ENCODE results near the gene LETMD1. TPM values are rescaled to one million over a fixed set of nuclear protein-coding genes. Genes with fewer than 3 reads are reported as not detected.
A peak's percentile ranks its signal among the peaks of the same experiment; 100 is the strongest.
"Not testable (repeated sequence)": the region's sequence is repeated elsewhere in the genome, so short reads cannot be mapped to it uniquely, and the experiment has no call there.

The LETMD1 gene
- total RNA-seq, 2 experiments from 2014 or later: 51.8 to 54.1 TPM

DNA sequence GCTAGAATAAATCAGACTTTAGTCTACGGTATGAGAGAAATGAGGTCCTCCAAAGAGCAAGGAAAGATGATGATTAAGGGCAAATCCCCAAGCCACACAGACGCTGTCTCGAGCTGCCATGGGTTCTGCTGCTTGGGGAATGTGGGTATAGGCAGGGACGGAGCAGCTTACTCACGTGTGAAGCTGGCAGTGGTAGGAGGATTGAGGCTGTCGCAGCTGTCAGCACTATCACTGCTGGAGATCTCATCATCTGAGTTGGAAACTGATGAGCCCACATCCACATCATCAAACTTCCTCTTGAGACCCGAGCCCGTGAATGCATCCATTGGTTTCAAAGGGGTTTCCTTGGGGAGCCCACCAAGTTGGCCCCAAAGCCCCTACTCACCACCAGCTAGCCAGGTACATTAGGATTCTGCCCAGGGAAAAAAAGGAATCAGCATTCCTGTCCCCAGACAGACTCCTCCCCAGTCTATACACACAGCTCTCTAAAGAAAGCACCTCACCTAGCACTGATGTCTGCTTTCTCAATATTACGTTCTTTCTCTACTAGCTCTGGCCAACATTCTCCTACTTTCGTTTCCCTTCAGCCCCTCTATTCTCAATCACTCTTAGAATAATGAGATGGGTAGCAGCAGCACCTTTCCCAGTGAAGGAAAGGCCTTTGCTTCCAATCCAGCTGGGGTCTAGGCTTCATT is 28.3 kb downstream of the LETMD1 start:
- no peaks in the 10 kb centered on the region for H3K27me3 ChIP-seq (ENCODE audit: control insufficient read depth in 1 of 2, insufficient read depth in 2 of 2, low read length in 2 of 2)
- Mint-ChIP-seq H3K4me1 (ENCODE audit: low read depth) (peaks cover 42% of the 10 kb centered on the region), H3K27me3 (no peaks in the 10 kb centered on the region), H3K4me3 (no peak overlapping the region), H3K9me3 (no peaks in the 10 kb centered on the region), H3K27ac (peak overlapping the region; percentile 78), H3K36me3 (ENCODE audit: low read depth) (peaks cover 49% of the 10 kb centered on the region)
- no peak overlapping the region for H3K4me3 ChIP-seq (ENCODE audit: low read length)
- H3K9me3 ChIP-seq (ENCODE audit: control insufficient read depth in 1 of 2, insufficient read depth in 1 of 2, low read length in 2 of 2): no peaks in the 10 kb centered on the region
- peaks cover 10% of the 10 kb centered on the region for H3K4me1 ChIP-seq (ENCODE audit: insufficient read depth, low read length)
- ChIA-PET CTCF (interaction anchor here (0.8 kb wide), 1 partner anchor 312 kb away, joined by 4 read pairs; no protein-coding TSS in a partner anchor), POLR2A (interaction anchor here (0.6 to 1.1 kb wide), 3 partner anchors 149 to 745 kb away, joined by 3 read pairs; no protein-coding TSS in a partner anchor)
- TF ChIP-seq, protein P1, sequence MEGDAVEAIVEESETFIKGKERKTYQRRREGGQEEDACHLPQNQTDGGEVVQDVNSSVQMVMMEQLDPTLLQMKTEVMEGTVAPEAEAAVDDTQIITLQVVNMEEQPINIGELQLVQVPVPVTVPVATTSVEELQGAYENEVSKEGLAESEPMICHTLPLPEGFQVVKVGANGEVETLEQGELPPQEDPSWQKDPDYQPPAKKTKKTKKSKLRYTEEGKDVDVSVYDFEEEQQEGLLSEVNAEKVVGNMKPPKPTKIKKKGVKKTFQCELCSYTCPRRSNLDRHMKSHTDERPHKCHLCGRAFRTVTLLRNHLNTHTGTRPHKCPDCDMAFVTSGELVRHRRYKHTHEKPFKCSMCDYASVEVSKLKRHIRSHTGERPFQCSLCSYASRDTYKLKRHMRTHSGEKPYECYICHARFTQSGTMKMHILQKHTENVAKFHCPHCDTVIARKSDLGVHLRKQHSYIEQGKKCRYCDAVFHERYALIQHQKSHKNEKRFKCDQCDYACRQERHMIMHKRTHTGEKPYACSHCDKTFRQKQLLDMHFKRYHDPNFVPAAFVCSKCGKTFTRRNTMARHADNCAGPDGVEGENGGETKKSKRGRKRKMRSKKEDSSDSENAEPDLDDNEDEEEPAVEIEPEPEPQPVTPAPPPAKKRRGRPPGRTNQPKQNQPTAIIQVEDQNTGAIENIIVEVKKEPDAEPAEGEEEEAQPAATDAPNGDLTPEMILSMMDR (IDR thresholded peaks at IDR 0.05): no peak
- DNase-seq: no peak
- H3K36me3 ChIP-seq (ENCODE audit: insufficient read depth, low read length): peaks cover 22% of the 10 kb centered on the region
- intact Hi-C loops (cut with DNase I, micrococcal nuclease): no loop called here
- H3K27ac ChIP-seq (ENCODE audit: low read depth in 1 of 2, low read length in 2 of 2): no peak overlapping the region
- peak; percentile 66 for ATAC-seq (ENCODE audit: poor library complexity)

DNA sequence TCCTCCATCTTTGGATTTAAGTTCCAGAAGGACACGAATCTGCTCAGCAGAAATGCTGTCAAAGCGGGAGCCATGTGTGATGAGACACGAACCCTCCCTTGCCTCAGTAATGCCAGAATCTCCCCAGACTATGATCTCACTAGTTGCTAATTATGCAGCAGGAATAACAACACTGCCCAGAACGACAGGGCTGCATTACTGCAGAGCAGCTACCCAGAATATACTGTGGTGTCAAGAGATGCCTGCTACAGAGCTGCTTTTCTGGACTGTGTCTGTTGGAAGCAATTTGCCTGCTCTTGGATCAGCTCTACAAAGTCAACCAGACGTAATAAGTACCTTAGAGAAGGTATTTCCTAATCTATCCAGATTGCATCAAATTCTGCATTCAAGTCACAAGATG is 29.8 kb downstream of the LETMD1 start:
- H3K27me3 Mint-ChIP-seq: no peaks in the 10 kb centered on the region
- TF ChIP-seq, protein P1 (IDR thresholded peaks at IDR 0.05): no peak
- Histone ChIP-seq H3K27ac (ENCODE audit: low read depth in 1 of 2, low read length in 2 of 2) (no peak overlapping the region), H3K27me3 (ENCODE audit: control insufficient read depth in 1 of 2, insufficient read depth in 2 of 2, low read length in 2 of 2) (no peaks in the 10 kb centered on the region), H3K9me3 (ENCODE audit: control insufficient read depth in 1 of 2, insufficient read depth in 1 of 2, low read length in 2 of 2) (no peaks in the 10 kb centered on the region), H3K4me3 (ENCODE audit: low read length) (no peak overlapping the region), H3K36me3 (ENCODE audit: insufficient read depth, low read length) (peaks cover 7% of the 10 kb centered on the region), H3K4me1 (ENCODE audit: insufficient read depth, low read length) (peaks cover 22% of the 10 kb centered on the region)
- intact Hi-C loops (cut with DNase I, micrococcal nuclease): no loop called here
- DNase-seq (no peak), ATAC-seq (ENCODE audit: poor library complexity) (no peak)
- ChIA-PET CTCF (no interaction called here), POLR2A (no interaction called here)
- H3K9me3 Mint-ChIP-seq: no peaks in the 10 kb centered on the region
- peaks cover 45% of the 10 kb centered on the region for H3K36me3 Mint-ChIP-seq (ENCODE audit: low read depth)
- H3K4me1 Mint-ChIP-seq (ENCODE audit: low read depth): peaks cover 57% of the 10 kb centered on the region
- H3K4me3 Mint-ChIP-seq: no peak overlapping the region
- H3K27ac Mint-ChIP-seq: no peak overlapping the region

DNA sequence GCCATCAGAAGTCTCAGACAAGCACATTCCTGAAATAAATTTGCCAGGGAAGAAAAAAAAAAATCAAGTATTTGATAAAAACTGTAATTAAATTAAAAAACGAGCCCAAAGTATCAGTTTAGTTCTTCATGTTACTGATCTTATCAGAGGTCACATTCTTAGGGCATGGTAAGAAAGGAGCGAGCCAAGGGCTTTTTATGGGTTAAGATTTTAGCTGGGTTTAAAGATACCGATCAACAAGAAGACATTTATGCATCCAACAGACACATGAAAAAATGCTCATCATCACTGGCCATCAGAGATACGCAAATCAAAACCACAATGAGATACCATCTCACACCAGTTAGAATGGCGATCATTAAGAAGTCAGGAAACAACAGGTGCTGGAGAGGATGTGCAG is 30.2 kb downstream of the LETMD1 start:
- Mint-ChIP-seq H3K4me1 (ENCODE audit: low read depth) (peaks cover 59% of the 10 kb centered on the region), H3K36me3 (ENCODE audit: low read depth) (peaks cover 41% of the 10 kb centered on the region)
- H3K9me3 Mint-ChIP-seq; H3K4me3 ChIP-seq (ENCODE audit: low read length); H3K4me3 Mint-ChIP-seq; H3K9me3 ChIP-seq (ENCODE audit: control insufficient read depth in 1 of 2, insufficient read depth in 1 of 2, low read length in 2 of 2); ATAC-seq (ENCODE audit: poor library complexity); H3K36me3 ChIP-seq (ENCODE audit: insufficient read depth, low read length); H3K27me3 ChIP-seq (ENCODE audit: control insufficient read depth in 1 of 2, insufficient read depth in 2 of 2, low read length in 2 of 2); H3K27me3 Mint-ChIP-seq; intact Hi-C loops (cut with DNase I, micrococcal nuclease); H3K27ac ChIP-seq (ENCODE audit: low read depth in 1 of 2, low read length in 2 of 2); CTCF ChIA-PET; POLR2A ChIA-PET; DNase-seq; H3K27ac Mint-ChIP-seq: not testable (repeated sequence)
- H3K4me1 ChIP-seq (ENCODE audit: insufficient read depth, low read length): peaks cover 24% of the 10 kb centered on the region

DNA sequence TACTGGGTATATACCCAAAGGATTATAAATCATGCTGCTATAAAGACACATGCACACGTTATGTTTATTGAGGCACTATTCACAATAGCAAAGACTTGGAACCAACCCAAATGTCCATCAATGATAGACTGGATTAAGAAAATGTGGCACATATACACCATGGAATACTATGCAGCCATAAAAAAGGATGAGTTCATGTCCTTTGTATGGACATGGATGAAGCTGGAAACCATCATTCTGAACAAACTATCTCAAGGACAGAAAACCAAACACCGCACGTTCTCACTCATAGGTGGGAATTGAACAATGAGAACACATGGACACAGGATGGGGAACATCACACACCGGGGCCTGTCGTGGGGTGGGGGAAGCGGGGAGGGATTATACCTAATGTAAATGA is 30.7 kb downstream of the LETMD1 start:
- H3K27ac ChIP-seq (ENCODE audit: low read depth in 1 of 2, low read length in 2 of 2); POLR2A ChIA-PET; H3K27me3 Mint-ChIP-seq; ATAC-seq (ENCODE audit: poor library complexity); H3K27me3 ChIP-seq (ENCODE audit: control insufficient read depth in 1 of 2, insufficient read depth in 2 of 2, low read length in 2 of 2); CTCF ChIA-PET; H3K36me3 ChIP-seq (ENCODE audit: insufficient read depth, low read length); H3K9me3 ChIP-seq (ENCODE audit: control insufficient read depth in 1 of 2, insufficient read depth in 1 of 2, low read length in 2 of 2); intact Hi-C loops (cut with DNase I, micrococcal nuclease); DNase-seq; H3K4me3 ChIP-seq (ENCODE audit: low read length); H3K27ac Mint-ChIP-seq; H3K9me3 Mint-ChIP-seq; H3K4me3 Mint-ChIP-seq: not testable (repeated sequence)
- H3K36me3 Mint-ChIP-seq (ENCODE audit: low read depth): peaks cover 36% of the 10 kb centered on the region
- H3K4me1 ChIP-seq (ENCODE audit: insufficient read depth, low read length): peaks cover 28% of the 10 kb centered on the region
- H3K4me1 Mint-ChIP-seq (ENCODE audit: low read depth): peaks cover 63% of the 10 kb centered on the region

Data from CD4-positive, alpha-beta T cell (primary cell).